HCT116 (cell line): ENCODE data around the gene EYA4. TPM values are rescaled to one million over a fixed set of nuclear protein-coding genes. Genes with fewer than 3 reads are reported as not detected.

Experiments
- ATAC-seq: fragments of 200-7000 bp; cut with Tn5 transposase; 2 replicates; pipeline ENCODE4 v1.9.1; 2020; ENCODE audit warnings: mild to moderate bottlenecking, moderate library complexity
- BruUV-seq: library from RNA; stranded (reverse); fragments of 400-500 nt; replicated peaks from 2 replicates; lab custom pipeline; 2021; lab: Mats Ljungman, UMichigan
- CTCF ChIA-PET: fragments of 300-600 bp; sonication (Branson Sonifier 250); formaldehyde crosslinking; loops from one replicate; lab custom pipeline; 2021; ENCODE audit warnings: antibody characterized with exemption; lab: Charles Lee
- POLR2A ChIA-PET: fragments of 300-600, 350-600 bp; sonication (Branson Sonifier 250); formaldehyde crosslinking; loops from one replicate; lab custom pipeline; 2021; ENCODE audit warnings: antibody characterized with exemption; lab: Charles Lee
- RAD21 ChIA-PET, 2 experiments: fragments of 300-600 bp; sonication (Branson Sonifier 250); formaldehyde crosslinking; loops; one replicate each; lab custom pipeline; 2023; ENCODE audit warnings: low total read pairs in 2 of 2; ENCODE audit not compliant: uncharacterized antibody in 2 of 2, unreplicated experiment in 2 of 2, low non-redundant PET in 1 of 2; lab: Charles Lee
- DNase-seq: peaks from one replicate; pipeline ENCODE4 v3.0.0-alpha.2; 2010; ENCODE audit warnings: low read depth, low spot score
- H2AFZ ChIP-seq: fragments of 200-600 bp; shearing (Covaris generic), sonication (generic); 2 replicates; pipeline ENCODE4 v1.6.1; 2017; ENCODE audit warnings: low read depth, mixed run types, mixed read lengths, antibody characterized with exemption, low read length; ENCODE audit not compliant: poor library complexity, severe bottlenecking
- H3K27ac ChIP-seq: 2 replicates; pipeline ENCODE4 v1.5.1; 2012; ENCODE audit warnings: low read depth, low read length
- H3K27me3 ChIP-seq: fragments of 200-600 bp; sonication (generic); 2 replicates; pipeline ENCODE4 v1.6.1; 2016; ENCODE audit warnings: mixed run types, low read length, mixed read lengths; ENCODE audit not compliant: insufficient read depth
- H3K36me3 ChIP-seq, 2 experiments: fragments of 200-500 bp in 1 of 2; fragments of 200-600 bp in 1 of 2; sonication (Bioruptor generic) in 1 of 2; sonication (generic) in 1 of 2; 2 replicates each; pipeline versions ENCODE4 v1.5.1 to v1.6.1; 2014 to 2016; ENCODE audit warnings: low read length in 2 of 2, inconsistent platforms in 1 of 2, mixed read lengths in 1 of 2, mixed run types in 1 of 2; ENCODE audit not compliant: insufficient read depth in 2 of 2, control insufficient read depth in 1 of 2
- H3K4me1 ChIP-seq, 2 experiments: fragments of 200-600 bp in 1 of 2; sonication (generic) in 1 of 2; 2 replicates each; pipeline versions ENCODE4 v1.5.1 to v1.6.1; 2012 to 2017; ENCODE audit warnings: low read length in 2 of 2, inconsistent platforms in 1 of 2, mild to moderate bottlenecking in 1 of 2, mixed read lengths in 1 of 2, mixed run types in 1 of 2, moderate library complexity in 1 of 2; ENCODE audit not compliant: insufficient read depth in 2 of 2, control insufficient read depth in 1 of 2
- H3K4me2 ChIP-seq: fragments of 200-600 bp; sonication (generic); 2 replicates; pipeline ENCODE4 v1.6.1; 2017; ENCODE audit warnings: mixed run types, low read length, mixed read lengths
- H3K4me3 ChIP-seq, 2 experiments: fragments of 200-600 bp in 1 of 2; sonication (generic) in 1 of 2; replicated peaks in 1 of 2; 2 replicates each; pipeline ENCODE4 v1.5.1; 2011 to 2016; ENCODE audit warnings: low read length in 2 of 2, control low read depth in 1 of 2, low read depth in 1 of 2, mild to moderate bottlenecking in 1 of 2, mixed read lengths in 1 of 2, mixed run types in 1 of 2
- H3K79me2 ChIP-seq: fragments of 200-600 bp; sonication (generic); 2 replicates; pipeline ENCODE4 v1.6.1; 2017; ENCODE audit warnings: mild to moderate bottlenecking, mixed run types, low read length, moderate library complexity, mixed read lengths; ENCODE audit not compliant: insufficient read depth
- H3K9ac ChIP-seq: fragments of 200-600 bp; sonication (generic); 2 replicates; pipeline ENCODE4 v1.6.1; 2016; ENCODE audit warnings: low read length, mixed read lengths
- H3K9me2 ChIP-seq: fragments of 200-600 bp; sonication (generic), shearing (Covaris generic); 2 replicates; pipeline ENCODE4 v1.6.1; 2017; ENCODE audit warnings: mixed run types, mild to moderate bottlenecking, moderate library complexity; ENCODE audit not compliant: insufficient read depth
- H3K9me3 ChIP-seq, 2 experiments: fragments of 200-500 bp in 1 of 2; fragments of 200-600 bp in 1 of 2; sonication (Bioruptor generic) in 1 of 2; sonication (generic) in 1 of 2; 2 replicates each; pipeline ENCODE4 v1.6.1; 2014 to 2017; ENCODE audit warnings: low read length in 2 of 2, mixed read lengths in 2 of 2, inconsistent platforms in 1 of 2, low read depth in 1 of 2, mild to moderate bottlenecking in 1 of 2, mixed run types in 1 of 2, moderate library complexity in 1 of 2; ENCODE audit not compliant: control insufficient read depth in 1 of 2, insufficient read depth in 1 of 2
- H4K20me1 ChIP-seq: fragments of 200-600 bp; sonication (generic), shearing (Covaris generic); 2 replicates; pipeline ENCODE4 v1.6.1; 2017; ENCODE audit warnings: mixed run types, mild to moderate bottlenecking, moderate library complexity; ENCODE audit not compliant: insufficient read depth
- CEBPB ChIP-seq: IDR thresholded peaks from 2 replicates; pipeline ENCODE4 v1.6.1; 2012; ENCODE audit warnings: low read depth
- CTCF ChIP-seq, 3 experiments: fragments of 200-600 bp in 1 of 3; sonication (generic) in 1 of 3; IDR thresholded peaks in 2 of 3; conservative IDR thresholded peaks in 1 of 3; 2 replicates each; pipeline ENCODE4 v1.5.1; 2012 to 2017; ENCODE audit warnings: low read depth in 2 of 3, low read length in 2 of 3, antibody characterized with exemption in 1 of 3, borderline replicate concordance in 1 of 3, control low read depth in 1 of 3, mild to moderate bottlenecking in 1 of 3, mixed read lengths in 1 of 3, mixed run types in 1 of 3, moderate library complexity in 1 of 3; ENCODE audit not compliant: insufficient read depth in 1 of 3
- ELF1 ChIP-seq: IDR thresholded peaks from 2 replicates; pipeline ENCODE4 v1.6.1; 2012; ENCODE audit warnings: low read depth, borderline replicate concordance
- EZH2 ChIP-seq: fragments of 200-600 bp; sonication (generic); IDR thresholded peaks from 2 replicates; pipeline ENCODE4 v1.6.1; 2017; ENCODE audit warnings: antibody characterized with exemption, mixed run types
- EZH2phosphoT487 ChIP-seq: fragments of 200-600 bp; IDR thresholded peaks from 2 replicates; pipeline ENCODE4 v1.6.1; 2018; ENCODE audit warnings: antibody characterized with exemption, borderline replicate concordance
- JUND ChIP-seq: IDR thresholded peaks from 2 replicates; pipeline ENCODE4 v1.6.1; 2012
- POLR2A ChIP-seq: IDR thresholded peaks from 2 replicates; pipeline ENCODE4 v1.7.0; 2011; ENCODE audit warnings: borderline replicate concordance; ENCODE audit not compliant: insufficient read depth, insufficient read length; ENCODE audit errors: extremely low read depth
- POLR2AphosphoS5 ChIP-seq: IDR thresholded peaks from 2 replicates; pipeline ENCODE4 v1.6.1; 2011; ENCODE audit warnings: mild to moderate bottlenecking, low read depth, low read length, moderate library complexity
- RAD21 ChIP-seq: IDR thresholded peaks from 2 replicates; pipeline ENCODE4 v1.6.1; 2012; ENCODE audit warnings: low read depth, mild to moderate bottlenecking
- SIN3A ChIP-seq: IDR thresholded peaks from 2 replicates; pipeline ENCODE4 v1.6.1; 2012; ENCODE audit warnings: low read depth
- SRF ChIP-seq: IDR thresholded peaks from 2 replicates; pipeline ENCODE4 v1.6.1; 2012; ENCODE audit warnings: low read depth
- TCF7L2 ChIP-seq: IDR thresholded peaks from 2 replicates; pipeline ENCODE4 v1.7.0; 2011; ENCODE audit warnings: borderline replicate concordance, inconsistent platforms; ENCODE audit not compliant: insufficient read depth, insufficient read length; ENCODE audit errors: extremely low read depth
- ZBTB33 ChIP-seq: IDR thresholded peaks from 2 replicates; pipeline ENCODE4 v1.6.1; 2011; ENCODE audit warnings: mild to moderate bottlenecking, low read length, moderate library complexity; ENCODE audit not compliant: insufficient replicate concordance; ENCODE audit errors: extremely low read depth
- ZFX ChIP-seq: fragments of 450-650 bp; IDR thresholded peaks from 2 replicates; pipeline ENCODE4 v1.6.1; 2017
- intact Hi-C: fragments of 100-400 bp; cut with micrococcal nuclease; formaldehyde crosslinking; loops from 2 replicates; pipeline ENCODE4 v1.10.0; 2022
- total RNA-seq: library from RNA; stranded (reverse); gene quantifications from one replicate; pipeline ENCODE4 v1.2.1, GENCODE V29; 2021; ENCODE audit not compliant: unreplicated experiment

Gene EYA4
- total RNA-seq, 1 experiment from 2014 or later: not detected

GRCh38 chr6:133245007-133245406, 3.9 kb downstream of the EYA4 start:
- H3K27ac ChIP-seq: no peak overlapping the region

GRCh38 chr6:133245422-133245903, 4.3 kb downstream of the EYA4 start:
- no peak overlapping the region for H3K4me2 ChIP-seq
- CTCF ChIA-PET: no interaction called here
- no peaks in the 10 kb centered on the region for H3K9me2 ChIP-seq
- no peaks in the 10 kb centered on the region for H3K79me2 ChIP-seq
- BruUV-seq: no TSS peak
- H3K9ac ChIP-seq: no peak overlapping the region
- no peak overlapping the region for H2AFZ ChIP-seq
- no peaks in the 10 kb centered on the region for H3K36me3 ChIP-seq
- no peak for ATAC-seq
- H3K27ac ChIP-seq: no peak overlapping the region
- no peaks in the 10 kb centered on the region for H3K9me3 ChIP-seq
- H3K27me3 ChIP-seq: peaks cover 15% of the 10 kb centered on the region; the same call in 1 of the 2 replicates
- RAD21 ChIA-PET: no interaction called here
- DNase-seq: no peak
- no peaks in the 10 kb centered on the region for H4K20me1 ChIP-seq
- POLR2A ChIA-PET: no interaction called here
- H3K4me1 ChIP-seq: no peaks in the 10 kb centered on the region
- intact Hi-C loops: no loop called here
- no peak overlapping the region for H3K4me3 ChIP-seq
- TF ChIP-seq SRF (no peak), CTCF (IDR thresholded peaks at IDR 0.05 in 2 of 3, conservative IDR thresholded peaks at IDR 0.05 in 1 of 3; ENCODE audit: borderline replicate concordance in 1 of 3, insufficient read depth in 1 of 3, low read depth in 2 of 3, low read length in 2 of 3) (no peak), POLR2AphosphoS5 (no peak), EZH2 (no peak), CEBPB (no peak), EZH2phosphoT487 (no peak), TCF7L2 (no peak), ZFX (no peak), RAD21 (no peak)

More at GRCh38 chr6:133245007-133245406, 3.9 kb downstream of the EYA4 start:
- no peaks in the 10 kb centered on the region for H4K20me1 ChIP-seq
- H3K4me3 ChIP-seq: no peak overlapping the region
- no peak overlapping the region for H3K4me2 ChIP-seq
- no peaks in the 10 kb centered on the region for H3K79me2 ChIP-seq
- no peak overlapping the region for H2AFZ ChIP-seq
- ATAC-seq: no peak
- H3K4me1 ChIP-seq: no peaks in the 10 kb centered on the region
- TF ChIP-seq ZFX (no peak), ELF1 (no peak), JUND (no peak), SIN3A (no peak), EZH2phosphoT487 (no peak), POLR2A (no peak), ZBTB33 (no peak)
- CTCF ChIA-PET: interaction anchor here (0.7 kb wide), 1 partner anchor 672 kb away, joined by 3 read pairs; no protein-coding TSS in a partner anchor
- H3K9me2 ChIP-seq: no peaks in the 10 kb centered on the region
- no peaks in the 10 kb centered on the region for H3K36me3 ChIP-seq
- H3K9ac ChIP-seq: no peak overlapping the region
- H3K9me3 ChIP-seq: no peaks in the 10 kb centered on the region
- POLR2A ChIA-PET: no interaction called here
- no peak for DNase-seq
- RAD21 ChIA-PET: no interaction called here
- peaks cover 15% of the 10 kb centered on the region; the same call in 1 of the 2 replicates for H3K27me3 ChIP-seq
- intact Hi-C loops: no loop called here
- BruUV-seq: no TSS peak
